Endometrial microvascular endothelial cells (primary cell): Measurements from ENCODE around the gene TENM4. TPM values are rescaled to one million over a fixed set of nuclear protein-coding genes. Genes with fewer than 3 reads are reported as not detected.
"Not testable (repeated sequence)": the region's sequence is repeated elsewhere in the genome, so short reads cannot be mapped to it uniquely, and the experiment has no call there.

Source experiments
- in situ Hi-C: cut with HindIII; loops from 2 replicates; pipeline ENCODE4 v1.10.0; 2017; ENCODE audit warnings: low sequenced_read_pairs, low pct_unique_long_range_greater_than_20kb; ENCODE audit errors: inconsistent ontology term
- total RNA-seq: library from RNA; depleted of rRNA; stranded (reverse); fragments of >200 nt; gene quantifications from one replicate; pipeline ENCODE4 v1.2.3, GENCODE V29; 2015; ENCODE audit errors: inconsistent ontology term

The TENM4 gene
- total RNA-seq, 1 donor from 2014 or later, result 1.4 TPM

DNA sequence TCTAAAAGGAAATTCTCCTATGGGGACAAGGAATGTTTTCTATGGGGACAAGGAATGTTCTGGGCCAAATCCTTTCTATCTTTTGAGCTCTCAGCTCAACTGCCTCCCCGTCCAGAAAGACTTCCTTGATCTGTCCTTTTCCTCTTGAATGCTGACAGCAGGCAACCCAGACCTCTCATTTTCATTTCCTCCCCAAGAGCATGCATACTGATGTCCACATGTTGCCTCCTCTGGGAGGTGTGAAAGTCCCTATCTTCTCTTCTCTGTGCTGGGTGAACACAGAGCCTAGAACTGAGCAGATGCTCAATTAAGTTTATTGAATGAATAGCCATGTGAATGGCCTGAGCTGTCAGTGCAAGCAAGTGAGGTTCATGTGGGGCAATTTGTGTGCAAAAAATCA lies 534.3 kb downstream of the TENM4 start:
- in situ Hi-C loops, result no loop called here

- in situ Hi-C loops, result no loop called here
These were observed 535.1 kb downstream of the TENM4 start for GRCh38 chr11:78905756-78906155.

DNA sequence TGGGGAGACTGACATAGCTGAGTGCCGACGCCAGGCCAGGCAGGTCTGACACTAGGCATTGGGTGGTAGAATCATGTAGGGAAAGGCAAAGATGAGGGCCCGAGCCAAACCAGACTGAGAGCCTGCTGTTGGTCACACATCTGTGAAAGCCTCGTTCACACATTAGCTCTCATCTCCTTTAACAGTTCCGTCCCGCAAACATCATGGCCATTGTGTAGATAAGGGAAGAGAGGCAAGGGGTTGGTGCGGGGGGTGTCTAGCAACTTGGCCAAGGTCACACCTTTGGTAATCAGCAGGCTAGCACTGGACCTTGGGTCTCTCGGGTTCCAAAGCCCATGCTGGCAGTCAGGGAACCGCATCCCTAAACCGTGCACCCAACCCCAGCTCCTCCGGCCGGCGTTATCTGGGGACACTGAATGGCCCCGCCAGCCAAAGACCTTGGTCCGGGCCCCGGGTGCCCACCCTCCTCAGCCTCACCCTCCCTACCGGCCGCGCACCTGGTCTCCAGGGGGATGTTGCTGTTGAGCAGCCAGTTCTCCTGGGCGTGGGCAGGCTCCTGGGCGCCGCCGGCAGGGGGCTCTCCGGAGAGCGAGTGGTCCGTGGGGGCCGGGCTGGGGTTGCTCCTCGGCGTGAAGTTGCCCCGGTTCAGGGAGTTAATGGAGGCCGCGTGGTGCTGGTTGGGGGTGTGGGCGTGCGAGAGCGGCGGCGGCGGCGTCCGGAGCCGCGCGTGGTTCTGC lies 537.9 kb downstream of the TENM4 start:
- in situ Hi-C loops, result no loop called here

DNA sequence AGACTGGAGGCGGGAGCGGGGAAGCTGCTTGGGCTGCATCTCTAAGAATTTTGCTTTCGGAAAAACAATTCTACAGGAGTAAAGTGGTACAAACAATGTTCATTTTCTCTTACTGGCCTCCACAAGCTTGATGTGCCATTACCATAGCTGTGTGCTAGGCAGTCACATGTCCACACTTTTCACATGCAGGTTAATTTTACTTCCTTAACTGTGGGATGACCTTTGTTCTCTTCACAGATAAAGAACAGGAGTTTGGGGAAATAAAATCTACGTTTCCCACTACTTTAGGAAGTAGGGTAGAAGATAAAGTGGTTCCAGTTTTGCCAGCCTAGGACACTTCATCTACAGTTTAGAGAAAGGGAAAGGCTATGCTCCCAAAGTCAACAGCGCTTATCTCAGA lies 539.0 kb downstream of the TENM4 start:
- in situ Hi-C loops, result no loop called here

DNA sequence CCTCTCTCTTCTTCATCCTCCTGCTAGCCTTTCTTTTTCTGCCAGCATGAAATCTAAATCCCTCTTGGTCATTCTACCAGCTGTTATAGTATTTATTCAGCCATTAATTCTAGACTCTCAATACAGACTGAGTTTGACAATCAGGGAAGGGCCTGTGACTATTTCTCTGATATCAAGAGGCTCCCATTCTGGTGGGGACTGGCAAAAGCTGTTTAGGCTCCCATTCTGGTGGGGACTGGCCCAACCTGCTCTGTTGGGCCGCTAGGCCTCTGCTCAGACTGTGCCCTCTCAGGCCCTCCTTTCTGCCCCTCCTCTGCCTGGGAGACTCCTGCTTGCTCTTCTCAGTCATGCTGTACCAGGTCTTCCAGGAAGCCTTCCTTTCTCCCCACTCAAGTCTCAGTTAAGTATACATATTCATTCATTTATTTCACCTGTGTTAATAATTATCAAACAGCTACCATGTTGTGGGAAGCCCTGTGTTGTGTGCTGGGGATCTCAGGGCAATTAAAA lies 542.5 kb downstream of the TENM4 start:
- in situ Hi-C loops, result no loop called here

GRCh38 chr11:78893996-78894395 lies 546.8 kb downstream of the TENM4 start:
- in situ Hi-C loops, result no loop called here

- in situ Hi-C loops, result no loop called here
These were observed 551.1 kb downstream of the TENM4 start for GRCh38 chr11:78889698-78890097.

DNA sequence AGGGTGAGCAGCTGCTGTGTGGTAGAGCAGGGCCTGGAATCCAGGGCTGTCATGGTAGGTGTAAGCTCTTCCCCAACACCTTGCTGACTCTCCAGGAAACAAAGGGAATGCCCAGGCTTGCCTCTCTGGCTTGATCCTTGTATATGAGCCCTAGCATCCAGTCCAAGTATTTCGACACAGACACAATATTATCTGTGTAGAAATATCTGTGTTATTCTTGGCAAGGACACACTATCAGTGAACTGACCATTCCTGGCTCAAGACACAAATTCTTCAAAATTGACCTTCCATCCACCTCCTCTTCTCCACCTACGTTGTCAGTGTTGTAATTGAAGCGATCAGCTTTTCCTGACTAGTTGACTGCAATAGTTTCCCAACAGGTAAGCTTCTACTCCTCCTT lies 554.2 kb downstream of the TENM4 start:
- in situ Hi-C loops, result no loop called here

DNA sequence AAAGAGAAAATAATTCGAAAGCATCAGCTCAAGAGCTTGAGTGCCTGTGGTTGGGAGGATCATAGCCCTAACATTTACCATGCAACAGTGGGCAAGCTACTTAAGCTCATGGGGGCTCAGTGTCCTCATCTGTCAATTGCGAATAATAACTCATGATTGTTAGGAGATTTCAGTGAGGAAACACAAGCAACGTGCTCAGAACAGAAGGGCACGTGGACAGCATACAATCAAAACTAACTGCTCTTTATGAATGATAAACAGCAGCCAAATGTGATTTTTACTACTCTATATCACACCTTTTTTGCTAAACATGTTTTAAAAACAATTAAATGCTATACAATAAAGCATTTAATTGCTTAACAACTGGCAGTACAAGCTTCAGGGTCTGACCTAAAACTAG lies 556.1 kb downstream of the TENM4 start:
- in situ Hi-C loops, result no loop called here

DNA sequence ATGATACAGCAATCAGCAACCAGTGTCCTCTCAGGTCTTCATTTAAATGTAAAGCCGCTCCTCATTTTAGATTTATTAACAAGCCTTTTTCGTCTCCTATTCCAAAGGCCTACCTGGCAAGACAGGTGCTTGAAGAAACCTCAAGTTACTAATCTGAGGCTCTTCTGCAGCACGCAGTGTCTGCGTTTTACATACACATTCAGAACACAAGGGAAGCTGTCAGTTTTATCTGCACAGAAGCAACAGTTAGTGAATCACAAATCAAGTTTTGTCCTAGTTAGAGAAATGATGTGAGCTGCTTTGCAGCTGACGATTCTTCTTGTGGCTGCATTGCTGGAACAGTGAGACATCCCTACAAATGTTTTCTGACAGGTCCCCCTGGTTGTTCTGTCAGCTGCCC lies 557.3 kb downstream of the TENM4 start:
- in situ Hi-C loops, result no loop called here

DNA sequence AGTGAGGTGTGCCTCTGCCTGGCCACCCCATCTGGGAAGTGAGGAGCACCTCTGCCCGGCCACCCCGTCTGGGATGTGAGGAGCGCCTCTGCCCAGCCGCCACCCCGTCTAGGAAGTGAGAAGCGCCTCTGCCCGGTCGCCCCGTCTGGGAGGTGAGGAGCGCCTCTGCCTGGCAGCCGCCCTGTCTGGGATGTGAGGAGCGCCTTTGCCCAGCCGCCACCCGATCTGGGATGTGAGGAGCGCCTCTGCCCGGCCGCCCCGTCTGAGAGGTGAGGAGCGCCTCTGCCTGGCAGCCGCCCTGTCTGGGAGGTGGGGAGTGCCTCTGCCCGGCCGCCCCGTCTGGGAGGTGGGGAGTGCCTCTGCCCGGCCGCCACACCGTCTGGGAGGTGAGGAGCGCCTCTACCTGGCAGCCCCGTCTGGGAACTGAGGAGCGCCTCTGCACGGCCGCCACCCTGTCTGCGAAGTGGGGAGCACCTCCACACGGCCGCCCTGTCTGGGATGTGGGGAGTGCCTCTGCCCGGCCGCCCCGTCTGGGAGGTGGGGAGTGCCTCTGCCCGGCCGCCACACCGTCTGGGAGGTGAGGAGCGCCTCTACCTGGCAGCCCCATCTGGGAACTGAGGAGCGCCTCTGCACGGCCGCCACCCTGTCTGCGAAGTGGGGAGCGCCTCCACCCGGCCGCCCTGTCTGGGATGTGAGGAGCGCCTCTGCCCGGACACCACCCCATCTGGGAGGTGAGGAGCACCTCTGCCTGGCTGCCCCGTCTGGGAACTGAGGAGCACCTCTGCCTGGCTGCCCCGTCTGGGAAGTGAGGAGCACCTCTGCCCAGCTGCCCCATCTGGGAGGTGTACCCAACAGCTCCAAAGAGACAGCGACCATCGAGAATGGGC lies 561.5 kb downstream of the TENM4 start:
- in situ Hi-C loops, result not testable (repeated sequence)

DNA sequence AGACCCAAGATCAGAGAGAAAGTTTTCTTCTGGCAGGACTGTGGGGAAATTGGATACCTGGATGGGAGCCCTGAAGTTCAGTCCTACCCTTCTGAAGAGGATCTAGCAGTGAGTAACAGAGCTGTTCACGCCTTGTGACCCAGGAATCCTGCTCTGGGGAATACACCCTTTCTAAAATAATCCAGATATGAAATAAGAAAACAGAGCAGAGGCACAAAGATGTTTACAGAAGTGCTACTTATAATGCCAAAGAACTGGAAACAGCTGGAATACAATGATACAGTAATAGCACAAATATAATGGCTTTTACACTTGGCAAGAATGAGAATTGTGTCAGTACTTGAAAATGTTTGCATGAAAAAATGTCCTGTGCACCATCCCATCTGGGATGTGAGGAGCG lies 562.2 kb downstream of the TENM4 start:
- in situ Hi-C loops, result no loop called here

DNA sequence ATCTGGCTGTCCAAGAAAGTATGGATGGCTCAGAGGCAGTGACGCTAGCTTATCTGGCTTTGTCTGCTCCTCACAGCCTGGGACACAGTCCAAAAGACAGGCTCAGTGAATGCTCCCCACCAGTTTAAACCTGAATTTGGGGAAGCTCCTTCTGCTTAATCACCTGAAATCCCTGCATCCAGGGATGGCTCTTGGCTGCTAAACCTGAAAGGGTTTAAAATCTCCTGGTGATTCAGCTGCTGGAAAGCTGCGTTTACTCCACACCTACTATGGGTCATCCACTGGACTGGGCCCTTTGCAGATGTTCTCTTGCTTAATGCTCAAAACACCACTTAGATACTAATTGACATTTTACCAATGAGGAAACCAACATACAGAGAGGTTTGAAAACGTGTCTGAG lies 564.2 kb downstream of the TENM4 start:
- in situ Hi-C loops, result no loop called here

DNA sequence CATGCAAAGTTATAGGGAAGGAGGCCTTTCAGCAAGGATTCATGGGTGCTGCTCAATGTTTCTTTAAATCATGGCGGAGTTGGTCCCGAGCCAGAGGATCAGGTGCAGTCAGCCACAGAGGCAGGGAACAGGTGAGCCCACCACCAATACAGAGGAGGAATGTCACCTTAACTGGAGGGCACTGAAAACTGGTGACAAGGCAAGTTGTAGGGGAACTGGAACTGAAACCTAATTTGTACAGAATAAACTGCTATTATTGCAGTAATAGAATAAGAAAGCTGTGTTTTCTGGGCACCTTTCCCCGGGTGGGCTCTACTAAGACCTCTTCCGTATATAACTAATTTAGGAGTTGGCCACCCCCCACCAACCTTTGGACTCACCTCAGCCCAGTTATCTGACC lies 570.2 kb downstream of the TENM4 start:
- in situ Hi-C loops, result no loop called here

GRCh38 chr11:78869293-78869692 lies 571.5 kb downstream of the TENM4 start:
- in situ Hi-C loops, result no loop called here

DNA sequence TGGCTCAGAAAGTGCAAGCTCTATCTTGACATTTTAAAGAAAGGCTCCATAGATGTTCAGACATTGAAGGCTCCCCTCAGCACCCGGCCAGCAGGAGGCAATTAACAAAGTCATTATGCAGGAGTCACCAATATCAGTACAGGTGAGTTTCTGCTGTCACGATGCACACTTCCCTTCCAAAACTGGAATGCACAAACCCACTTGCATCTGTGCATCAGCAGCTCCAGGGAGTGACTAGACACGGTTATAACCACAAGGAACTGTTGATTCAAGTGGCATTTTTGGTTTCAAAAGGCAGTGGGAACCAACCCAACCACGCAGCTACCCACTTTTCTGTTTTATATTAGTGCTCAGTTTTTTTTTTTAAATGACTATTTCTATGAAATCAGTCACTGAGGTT lies 572.3 kb downstream of the TENM4 start:
- in situ Hi-C loops, result no loop called here

DNA sequence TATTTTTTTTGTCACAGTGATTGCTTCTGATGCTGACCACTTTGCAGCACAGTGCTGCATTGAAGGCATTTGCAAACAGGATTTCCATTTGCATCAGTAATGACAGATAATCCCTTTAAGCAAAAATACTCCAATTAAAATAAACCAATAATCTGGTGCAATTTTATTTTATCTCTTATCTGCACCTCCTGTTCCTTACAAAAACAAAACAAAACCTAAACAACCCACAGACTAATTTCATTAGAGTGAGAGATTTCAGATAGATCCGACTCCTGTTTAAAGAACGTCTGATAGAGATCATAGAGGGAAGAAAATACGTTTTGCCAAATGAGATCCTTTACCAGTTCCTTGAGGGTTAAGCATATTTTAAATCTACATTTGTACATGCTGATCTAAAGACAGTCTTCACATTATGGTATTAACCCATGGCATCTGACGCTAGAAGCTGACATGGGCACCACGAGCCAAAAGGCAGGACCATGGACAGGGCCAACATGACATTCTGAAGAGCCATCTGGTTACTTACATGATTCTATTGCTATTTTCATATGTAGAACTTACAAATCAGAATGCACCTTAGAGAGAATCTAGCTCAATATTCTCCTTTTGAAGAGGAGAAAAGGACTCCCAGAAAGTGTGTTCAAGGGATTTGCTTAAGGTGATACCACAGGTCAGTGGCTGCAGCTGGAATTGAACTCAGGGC lies 580.0 kb downstream of the TENM4 start:
- in situ Hi-C loops, result no loop called here

- in situ Hi-C loops, result no loop called here
These were observed 583.1 kb downstream of the TENM4 start for GRCh38 chr11:78857688-78858087.

DNA sequence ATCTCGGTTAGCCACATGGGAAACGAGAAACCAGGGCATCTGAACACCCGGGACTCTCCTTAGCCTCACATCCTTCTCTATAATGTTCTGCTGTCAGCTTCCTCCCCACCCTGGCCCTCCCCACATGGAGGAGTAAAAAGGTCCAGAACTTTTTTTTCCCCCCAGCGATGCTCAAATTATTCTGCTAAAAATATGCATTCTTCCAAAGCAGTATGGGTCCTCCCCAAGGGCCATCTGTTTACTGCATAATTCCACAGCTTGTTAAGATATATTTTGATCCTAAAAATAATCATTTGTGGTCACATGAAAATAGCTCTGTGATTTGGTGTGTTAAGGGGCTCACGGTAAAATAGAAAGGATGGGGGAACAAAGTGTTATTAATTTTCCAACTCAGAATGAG lies 584.6 kb downstream of the TENM4 start:
- in situ Hi-C loops, result no loop called here

- in situ Hi-C loops, result no loop called here
These were observed 585.7 kb downstream of the TENM4 start for GRCh38 chr11:78855116-78855515.
